Colonic mucosa (tissue), 4 donors: ENCODE measurements around the gene AKAP6. TPM values are rescaled to one million over a fixed set of nuclear protein-coding genes. Genes with fewer than 3 reads are reported as not detected.

Experiments used
- DNase-seq: peaks from one replicate; pipeline ENCODE4 v3.0.0-alpha.2; 2020
- H3K27ac ChIP-seq: fragments of 200-600 bp; one replicate; pipeline ENCODE4 v1.8.0; 2021
- H3K27me3 ChIP-seq: fragments of 200-600 bp; one replicate; pipeline ENCODE4 v1.8.0; 2021
- H3K36me3 ChIP-seq: fragments of 200-600 bp; one replicate; pipeline ENCODE4 v1.8.0; 2021
- H3K4me1 ChIP-seq: fragments of 200-600 bp; one replicate; pipeline ENCODE4 v1.8.0; 2021; ENCODE audit warnings: mild to moderate bottlenecking
- H3K4me3 ChIP-seq: fragments of 200-600 bp; one replicate; pipeline ENCODE4 v1.8.0; 2021
- H3K9ac ChIP-seq, 2 donors: one replicate each; pipeline ENCODE4 v1.7.0; 2013; ENCODE audit warnings: control low read depth in 2 of 2, low read depth in 2 of 2, low read length in 2 of 2
- H3K9me3 ChIP-seq: fragments of 200-600 bp; one replicate; pipeline ENCODE4 v1.8.0; 2021
- intact Hi-C: fragments of 100-400 bp; cut with DNase I; formaldehyde crosslinking; loops from one replicate; pipeline ENCODE4 v1.14.1; 2022
- total RNA-seq, 2 donors: library from RNA; stranded (reverse); fragmentation: NEBNext Ultra II Directional in 1 of 2; extraction: Animal tissue kit (Norgen Biotek cat#: 25700) in 1 of 2; gene quantifications; one replicate each; pipeline ENCODE4 v1.2.1, GENCODE V29; 2021
- TF ChIP-seq, protein P1 (sequence below): fragments of 200-600 bp; IDR thresholded peaks from one replicate; pipeline ENCODE4 v1.8.0; 2022; ENCODE audit warnings: antibody characterized with exemption, mild to moderate bottlenecking
- donor health status: healthy.
- donor health status: DM: no; HTN: no; CAD: no.
- donor health status: DM: no; HTN: no; CAD: no.

The AKAP6 gene
- total RNA-seq, 2 donors from 2014 or later, result 1.3 to 10.3 TPM

DNA sequence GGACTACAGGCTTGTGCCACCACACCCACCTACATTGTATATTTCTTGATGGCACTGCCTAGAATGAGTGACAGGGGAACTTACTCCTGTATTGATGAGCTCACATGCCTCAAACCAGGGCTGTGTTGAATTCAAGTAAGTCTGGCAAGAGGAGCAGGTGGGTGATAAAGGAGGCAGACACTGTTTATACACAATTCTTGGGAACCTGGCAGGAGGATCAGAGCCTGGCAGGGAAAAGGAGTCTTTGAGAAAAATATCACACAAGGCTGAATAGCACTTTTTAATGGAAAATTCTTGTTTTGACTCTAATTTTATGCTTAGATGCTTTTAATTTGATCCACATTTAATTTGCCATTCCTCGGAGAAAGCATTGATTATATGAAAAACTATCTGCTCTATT, 316.5 kb downstream of the AKAP6 start:
- H3K4me3 ChIP-seq, result no peak overlapping the region

DNA sequence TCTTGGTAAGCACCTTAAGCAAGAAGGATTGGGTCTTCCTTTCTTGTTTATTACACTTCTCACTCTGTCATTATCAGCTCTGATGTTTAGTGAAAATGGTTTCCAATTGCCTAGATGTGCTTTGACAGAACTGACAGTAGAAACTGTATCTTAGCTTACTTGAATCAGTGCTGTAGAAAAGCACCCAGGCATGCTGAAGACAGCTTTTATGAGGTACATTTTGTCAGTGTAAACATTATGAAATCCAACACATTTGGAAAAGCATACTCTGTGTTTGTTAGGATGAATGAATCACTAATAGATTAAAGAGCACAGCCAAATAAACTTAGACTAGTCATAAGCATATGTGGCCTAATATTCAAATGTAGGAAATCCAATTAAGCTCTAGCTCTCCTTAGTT, 319.3 kb downstream of the AKAP6 start:
- H3K36me3 ChIP-seq, result no peaks in the 10 kb centered on the region
- no peaks in the 10 kb centered on the region for H3K27me3 ChIP-seq
- TF ChIP-seq, protein P1, sequence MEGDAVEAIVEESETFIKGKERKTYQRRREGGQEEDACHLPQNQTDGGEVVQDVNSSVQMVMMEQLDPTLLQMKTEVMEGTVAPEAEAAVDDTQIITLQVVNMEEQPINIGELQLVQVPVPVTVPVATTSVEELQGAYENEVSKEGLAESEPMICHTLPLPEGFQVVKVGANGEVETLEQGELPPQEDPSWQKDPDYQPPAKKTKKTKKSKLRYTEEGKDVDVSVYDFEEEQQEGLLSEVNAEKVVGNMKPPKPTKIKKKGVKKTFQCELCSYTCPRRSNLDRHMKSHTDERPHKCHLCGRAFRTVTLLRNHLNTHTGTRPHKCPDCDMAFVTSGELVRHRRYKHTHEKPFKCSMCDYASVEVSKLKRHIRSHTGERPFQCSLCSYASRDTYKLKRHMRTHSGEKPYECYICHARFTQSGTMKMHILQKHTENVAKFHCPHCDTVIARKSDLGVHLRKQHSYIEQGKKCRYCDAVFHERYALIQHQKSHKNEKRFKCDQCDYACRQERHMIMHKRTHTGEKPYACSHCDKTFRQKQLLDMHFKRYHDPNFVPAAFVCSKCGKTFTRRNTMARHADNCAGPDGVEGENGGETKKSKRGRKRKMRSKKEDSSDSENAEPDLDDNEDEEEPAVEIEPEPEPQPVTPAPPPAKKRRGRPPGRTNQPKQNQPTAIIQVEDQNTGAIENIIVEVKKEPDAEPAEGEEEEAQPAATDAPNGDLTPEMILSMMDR, result no peak
- intact Hi-C loops, result no loop called here
- no peak overlapping the region for H3K4me3 ChIP-seq
- no peaks in the 10 kb centered on the region for H3K9me3 ChIP-seq
- no peak overlapping the region for H3K27ac ChIP-seq
- no peak for DNase-seq
- H3K4me1 ChIP-seq, result no peaks in the 10 kb centered on the region
- no peak overlapping the region for H3K9ac ChIP-seq

More for the DNA sequence above, 316.5 kb downstream of the AKAP6 start:
- DNase-seq, result no peak
- H3K36me3 ChIP-seq, result no peaks in the 10 kb centered on the region
- no peaks in the 10 kb centered on the region for H3K9me3 ChIP-seq
- intact Hi-C loops, result no loop called here
- H3K4me1 ChIP-seq, result no peaks in the 10 kb centered on the region
- H3K27ac ChIP-seq, result no peak overlapping the region
- no peak overlapping the region for H3K9ac ChIP-seq
- H3K27me3 ChIP-seq, result no peaks in the 10 kb centered on the region
- TF ChIP-seq, protein P1, result no peak

DNA sequence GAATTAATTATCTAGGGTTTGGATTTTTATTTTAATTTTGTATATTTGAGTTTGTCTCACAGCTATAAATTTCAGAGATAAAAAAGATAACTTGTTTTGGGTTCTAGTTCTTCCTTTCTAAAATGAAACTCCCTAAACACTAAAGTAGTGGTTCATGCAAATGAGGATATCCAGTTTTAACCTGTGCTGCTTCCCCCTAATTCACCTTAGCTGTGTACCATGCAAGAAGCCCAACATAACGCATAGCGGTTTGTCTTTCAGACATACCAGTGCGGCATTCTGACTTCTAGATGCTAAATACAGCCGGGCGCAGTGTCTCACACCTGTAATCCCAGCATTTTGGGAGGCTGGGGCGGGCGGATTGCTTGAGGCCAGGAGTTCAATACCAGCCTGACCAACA, 320.9 kb downstream of the AKAP6 start:
- DNase-seq, result no peak
- Histone ChIP-seq H3K27ac (no peak overlapping the region), H3K9me3 (no peaks in the 10 kb centered on the region), H3K4me3 (no peak overlapping the region), H3K9ac (no peak overlapping the region), H3K4me1 (no peaks in the 10 kb centered on the region), H3K36me3 (no peaks in the 10 kb centered on the region), H3K27me3 (no peaks in the 10 kb centered on the region)
- TF ChIP-seq, protein P1, result no peak
- intact Hi-C loops, result no loop called here

DNA sequence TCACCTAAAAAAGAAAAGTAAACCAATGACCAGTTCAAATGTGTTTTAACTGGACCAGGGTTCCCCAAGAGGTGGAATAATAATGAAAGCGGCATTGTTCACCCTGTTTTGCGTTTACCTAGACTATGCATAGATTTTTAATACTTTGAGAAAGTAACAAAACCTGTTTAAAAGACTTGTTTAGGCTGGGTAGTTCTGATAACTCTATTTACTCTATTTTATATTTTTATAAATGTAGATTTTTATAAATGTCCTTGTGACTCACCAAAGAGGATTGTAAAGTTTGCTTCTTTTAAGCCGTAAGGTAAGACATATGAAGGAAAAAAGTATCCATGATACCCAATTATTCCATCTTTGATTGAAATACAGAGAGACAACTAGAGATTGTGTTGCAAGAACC, 321.6 kb downstream of the AKAP6 start:
- Histone ChIP-seq H3K4me1 (no peaks in the 10 kb centered on the region), H3K36me3 (no peaks in the 10 kb centered on the region), H3K27me3 (no peaks in the 10 kb centered on the region), H3K27ac (no peak overlapping the region), H3K9me3 (no peaks in the 10 kb centered on the region), H3K9ac (no peak overlapping the region), H3K4me3 (no peak overlapping the region)
- intact Hi-C loops, result no loop called here
- TF ChIP-seq, protein P1, result no peak
- no peak for DNase-seq

DNA sequence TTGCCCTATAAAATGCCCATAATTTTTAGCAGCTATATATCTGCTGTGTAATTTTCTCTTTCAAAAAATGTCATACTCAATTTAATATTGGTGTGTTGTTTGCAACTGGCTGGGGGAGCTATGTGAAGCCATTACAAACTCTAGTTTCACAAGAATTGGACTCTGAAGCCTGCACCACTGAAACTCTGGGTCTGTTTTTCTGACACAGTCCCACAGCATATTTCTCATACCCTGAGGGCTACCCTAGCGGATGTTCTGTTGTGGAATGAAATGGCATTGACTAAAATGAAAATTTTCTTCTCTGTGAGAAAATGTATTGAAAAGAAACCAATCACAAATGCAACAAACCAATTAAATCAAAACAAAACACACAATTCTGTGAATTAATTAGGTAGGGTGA, 325.0 kb downstream of the AKAP6 start:
- H3K36me3 ChIP-seq, result no peaks in the 10 kb centered on the region
- no peak for DNase-seq
- no peaks in the 10 kb centered on the region for H3K9me3 ChIP-seq
- intact Hi-C loops, result no loop called here
- no peak overlapping the region for H3K4me3 ChIP-seq
- TF ChIP-seq, protein P1, result no peak
- no peak overlapping the region for H3K27ac ChIP-seq
- H3K9ac ChIP-seq, result no peak overlapping the region
- H3K27me3 ChIP-seq, result no peaks in the 10 kb centered on the region
- H3K4me1 ChIP-seq, result no peaks in the 10 kb centered on the region

DNA sequence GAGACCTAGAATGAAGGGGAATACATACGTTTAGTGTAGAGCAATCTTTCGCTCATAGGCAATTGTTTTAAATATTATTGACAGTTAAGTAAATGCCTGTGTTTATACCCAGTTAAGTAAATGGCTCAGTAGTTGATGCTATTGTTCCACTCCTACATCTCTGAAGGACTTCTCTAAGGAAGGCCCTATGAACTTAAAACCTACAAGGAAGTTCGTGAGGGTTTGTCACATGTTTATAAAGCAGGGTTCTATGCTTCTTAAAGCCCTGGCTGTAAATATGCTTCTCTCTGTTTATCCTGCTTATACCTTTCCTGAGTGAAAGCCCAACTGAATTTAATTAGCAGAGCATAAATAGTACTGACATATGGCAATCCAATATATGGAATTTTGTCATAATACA, 327.5 kb downstream of the AKAP6 start:
- H3K9ac ChIP-seq, result no peak overlapping the region
- intact Hi-C loops, result no loop called here

More for the DNA sequence above, 327.5 kb downstream of the AKAP6 start:
- H3K9me3 ChIP-seq, result no peaks in the 10 kb centered on the region
- TF ChIP-seq, protein P1, result no peak
- no peaks in the 10 kb centered on the region for H3K27me3 ChIP-seq
- no peak overlapping the region for H3K27ac ChIP-seq
- H3K36me3 ChIP-seq, result no peaks in the 10 kb centered on the region
- H3K4me1 ChIP-seq, result no peaks in the 10 kb centered on the region
- no peak overlapping the region for H3K4me3 ChIP-seq
- no peak for DNase-seq
